ENCODE data around the gene ZNF438.

- TF ChIP-seq CTCF (conservative IDR thresholded peaks at IDR 0.05; ENCODE audit: low read depth, low read length) (no peak), EZH2 (IDR thresholded peaks at IDR 0.05; ENCODE audit: borderline replicate concordance, low read depth, low read length, poor library complexity, severe bottlenecking) (no peak)
Observed at GRCh38 chr10:30813872-30814481, 217.7 kb downstream of the ZNF438 start.
